AG09319 (cell line): ENCODE measurements around the gene MYO1E.
A peak's percentile ranks its signal among the peaks of the same experiment; 100 is the strongest.

Experiments used
- DNase-seq: peaks from one replicate; pipeline ENCODE4 v3.0.0-alpha.2; 2010; ENCODE audit warnings: low read depth; ENCODE audit errors: extremely low read depth
- TF ChIP-seq, protein P1 (sequence below): IDR thresholded peaks from 2 replicates; pipeline ENCODE4 v1.5.1; 2011; ENCODE audit warnings: low read depth, mild to moderate bottlenecking, inconsistent platforms, low read length, moderate library complexity

Gene MYO1E

DNA sequence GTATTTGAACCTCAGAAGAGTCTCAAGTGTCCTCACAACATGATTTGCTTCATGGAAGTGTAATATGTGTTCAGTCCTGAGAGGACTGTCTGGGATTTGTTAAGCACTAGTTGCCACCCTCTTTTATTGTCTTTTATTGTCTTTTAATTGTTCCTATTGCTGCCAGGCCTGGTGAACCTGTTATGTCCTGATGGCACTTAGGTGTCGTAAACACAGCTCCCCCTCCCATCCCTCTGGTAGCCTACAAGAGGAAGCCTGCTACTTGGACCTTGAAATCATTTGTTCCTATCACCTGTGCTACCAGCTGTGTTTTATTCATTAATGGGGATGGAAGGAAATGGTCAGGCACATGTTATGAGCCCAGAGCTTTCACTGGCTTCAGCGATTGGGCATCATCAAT lies 248.4 kb downstream of the MYO1E start:
- no peak for DNase-seq
- TF ChIP-seq, protein P1, sequence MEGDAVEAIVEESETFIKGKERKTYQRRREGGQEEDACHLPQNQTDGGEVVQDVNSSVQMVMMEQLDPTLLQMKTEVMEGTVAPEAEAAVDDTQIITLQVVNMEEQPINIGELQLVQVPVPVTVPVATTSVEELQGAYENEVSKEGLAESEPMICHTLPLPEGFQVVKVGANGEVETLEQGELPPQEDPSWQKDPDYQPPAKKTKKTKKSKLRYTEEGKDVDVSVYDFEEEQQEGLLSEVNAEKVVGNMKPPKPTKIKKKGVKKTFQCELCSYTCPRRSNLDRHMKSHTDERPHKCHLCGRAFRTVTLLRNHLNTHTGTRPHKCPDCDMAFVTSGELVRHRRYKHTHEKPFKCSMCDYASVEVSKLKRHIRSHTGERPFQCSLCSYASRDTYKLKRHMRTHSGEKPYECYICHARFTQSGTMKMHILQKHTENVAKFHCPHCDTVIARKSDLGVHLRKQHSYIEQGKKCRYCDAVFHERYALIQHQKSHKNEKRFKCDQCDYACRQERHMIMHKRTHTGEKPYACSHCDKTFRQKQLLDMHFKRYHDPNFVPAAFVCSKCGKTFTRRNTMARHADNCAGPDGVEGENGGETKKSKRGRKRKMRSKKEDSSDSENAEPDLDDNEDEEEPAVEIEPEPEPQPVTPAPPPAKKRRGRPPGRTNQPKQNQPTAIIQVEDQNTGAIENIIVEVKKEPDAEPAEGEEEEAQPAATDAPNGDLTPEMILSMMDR: no peak

DNA sequence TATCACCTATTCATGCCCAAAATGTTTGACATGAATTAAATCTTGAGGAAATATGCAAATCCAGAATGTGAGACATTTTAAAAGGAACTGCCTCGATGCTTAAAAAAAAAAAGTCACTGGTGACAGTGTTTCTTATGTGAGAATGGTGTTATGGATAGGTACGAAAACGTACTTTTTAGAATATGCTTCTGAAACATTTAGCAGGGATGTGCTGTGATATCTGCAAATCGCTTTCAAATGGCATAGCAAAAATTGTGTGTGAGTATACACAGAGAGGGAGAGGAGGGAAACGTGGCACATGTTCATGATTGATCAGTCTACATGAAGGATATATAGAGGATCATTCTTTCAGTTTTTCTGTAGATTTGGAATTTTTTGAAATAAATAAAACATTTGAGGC lies 251.7 kb downstream of the MYO1E start:
- DNase-seq: no peak
- TF ChIP-seq, protein P1: no peak

DNA sequence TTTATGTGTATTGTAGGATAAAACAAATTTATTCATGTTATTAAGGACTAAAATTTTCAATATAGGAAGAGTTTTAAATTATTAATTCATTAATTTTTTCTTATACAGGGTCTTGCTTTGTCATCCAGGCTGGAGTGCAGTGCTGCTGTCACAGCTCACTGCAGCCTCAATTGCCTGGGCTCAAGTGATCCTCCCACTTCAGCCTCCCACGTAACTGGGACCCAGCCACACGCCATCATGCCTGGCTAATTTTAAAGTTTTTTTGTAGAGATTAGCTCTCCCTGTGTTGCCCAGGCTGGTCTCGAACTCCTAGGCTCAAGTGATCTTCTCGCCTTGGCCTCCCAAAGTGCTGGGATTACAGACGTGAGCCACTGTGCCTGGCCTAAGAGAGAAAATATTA lies 253.0 kb downstream of the MYO1E start:
- no peak for DNase-seq
- TF ChIP-seq, protein P1: no peak

DNA sequence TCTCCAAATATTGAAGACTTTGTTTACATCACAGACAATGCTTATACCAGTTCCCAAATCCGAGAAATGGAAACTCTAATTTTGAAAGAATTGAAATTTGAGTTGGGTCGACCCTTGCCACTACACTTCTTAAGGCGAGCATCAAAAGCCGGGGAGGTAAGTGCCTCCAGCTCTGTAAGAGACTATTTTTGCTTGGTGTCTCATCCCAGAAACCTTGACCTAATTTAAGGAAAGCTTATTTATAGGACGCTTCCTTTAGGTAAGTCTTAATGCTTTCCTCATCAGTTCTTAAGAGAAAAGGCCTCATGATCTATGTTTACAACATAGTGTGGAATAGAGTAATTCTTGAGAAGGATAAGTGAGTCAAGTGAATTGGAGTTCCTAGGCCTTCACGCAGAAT lies 255.9 kb downstream of the MYO1E start:
- TF ChIP-seq, protein P1: no peak
- DNase-seq: no peak

DNA sequence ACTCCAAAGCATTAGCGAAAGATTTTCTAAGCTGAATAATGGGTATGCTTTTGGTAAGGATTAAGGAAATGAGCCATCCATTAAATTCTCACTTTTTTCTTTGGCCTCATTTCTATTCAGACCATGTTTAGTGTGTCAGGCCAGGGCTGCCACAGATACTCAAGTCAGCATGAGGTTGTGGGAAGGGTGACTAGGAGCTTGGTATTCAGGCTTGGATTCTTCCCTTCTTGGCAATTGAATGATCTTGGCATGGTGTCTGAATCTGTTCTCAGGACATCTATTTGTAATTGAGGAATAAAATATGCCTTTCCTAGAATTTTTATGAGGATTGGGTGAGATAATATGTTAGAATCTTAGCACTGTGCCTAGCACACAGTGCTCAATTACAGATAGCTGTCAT lies 256.5 kb downstream of the MYO1E start:
- TF ChIP-seq, protein P1: no peak
- DNase-seq: peak; percentile 10

DNA sequence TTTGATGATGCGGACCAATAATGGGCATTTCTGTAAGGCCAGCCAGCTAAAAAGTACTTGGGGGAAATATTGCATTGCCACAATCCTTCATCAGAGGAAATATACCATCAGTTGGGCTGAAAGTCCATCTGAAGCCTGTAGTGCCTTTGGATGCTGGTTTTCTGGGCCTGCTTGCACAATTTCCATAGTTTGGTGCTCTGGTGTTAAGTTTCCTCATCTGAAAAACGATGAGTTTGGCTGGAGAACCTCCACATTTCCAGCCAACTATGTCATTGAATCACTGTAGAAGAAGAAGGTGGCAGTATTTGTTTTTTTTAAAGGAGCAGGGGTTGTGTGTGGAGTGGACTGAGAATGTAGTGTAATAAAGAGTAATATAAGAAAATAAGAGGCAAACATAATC lies 257.6 kb downstream of the MYO1E start:
- DNase-seq: no peak
- TF ChIP-seq, protein P1: no peak

DNA sequence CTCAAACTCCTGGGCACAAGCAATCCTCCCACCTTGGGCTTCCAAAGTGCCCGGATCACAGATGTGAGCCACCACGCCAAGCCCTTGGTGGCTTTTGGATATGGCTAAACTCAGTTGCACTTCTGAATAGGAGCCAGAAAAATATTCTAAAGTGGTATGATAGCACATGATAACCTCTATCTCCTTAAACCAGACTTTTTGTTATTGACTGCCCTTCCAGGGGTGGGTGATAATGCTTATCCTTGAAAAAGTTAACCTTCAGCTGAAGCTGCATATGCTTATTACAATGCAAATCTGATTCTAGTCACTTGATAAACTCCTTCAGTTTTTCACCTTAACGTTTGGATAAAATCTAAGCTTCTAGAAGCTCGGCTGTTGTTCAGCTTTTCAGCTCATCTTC lies 261.4 kb downstream of the MYO1E start:
- TF ChIP-seq, protein P1: no peak
- no peak for DNase-seq

DNA sequence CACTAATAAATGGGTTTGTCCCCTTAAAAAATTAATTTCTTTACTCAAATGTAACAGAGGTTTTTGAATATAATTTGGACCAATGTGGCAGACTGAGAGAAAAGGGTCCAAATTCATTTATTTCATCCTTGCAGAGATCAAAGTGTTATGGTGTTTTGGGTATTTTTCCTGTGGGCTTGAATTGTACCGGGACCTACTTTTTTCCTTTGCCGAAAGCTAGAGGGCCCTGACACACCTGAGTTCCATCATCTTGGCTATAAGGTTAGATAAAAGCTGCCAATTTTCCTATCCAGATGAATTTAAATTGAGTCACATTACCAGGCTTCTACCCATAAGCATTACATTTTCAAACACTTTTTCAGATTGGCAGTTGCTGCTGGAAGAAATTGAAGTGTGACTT lies 266.8 kb downstream of the MYO1E start:
- no peak for DNase-seq

More for the DNA sequence above, 266.8 kb downstream of the MYO1E start:
- TF ChIP-seq, protein P1: no peak; the same call in 1 of the 2 replicates
